ENCODE data around the gene FNBP1. TPM values are rescaled to one million over a fixed set of nuclear protein-coding genes. Genes with fewer than 3 reads are reported as not detected.
"Not testable (repeated sequence)": the region's sequence is repeated elsewhere in the genome, so short reads cannot be mapped to it uniquely, and the experiment has no call there.

FNBP1 gene
- total and polyA plus RNA-seq, 2 of the 13 experiments (the other 11 are each of a cell fraction or from before 2014, with no cell fraction given) = 5.4 to 19.5 TPM

DNA sequence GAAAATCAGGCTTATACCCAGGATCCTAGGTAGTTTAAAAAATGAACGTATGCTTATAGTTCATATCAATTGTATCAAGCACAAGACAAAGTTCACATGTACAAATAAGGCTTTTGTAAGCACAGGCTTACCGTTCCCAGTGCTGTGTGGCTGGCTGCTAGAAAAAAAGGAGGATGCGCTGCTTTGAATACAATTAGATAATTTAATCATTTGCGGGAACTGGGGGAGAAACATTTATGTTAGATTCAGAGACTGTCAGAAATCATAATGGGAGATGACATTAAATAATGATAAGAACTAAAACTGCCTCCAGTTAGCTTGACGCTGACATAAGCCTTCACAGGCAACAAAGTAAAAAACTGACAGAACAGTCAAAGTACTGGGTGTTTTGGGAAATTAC, 93.2 kb downstream of the FNBP1 start (continued):
- TF ChIP-seq, protein P1, sequence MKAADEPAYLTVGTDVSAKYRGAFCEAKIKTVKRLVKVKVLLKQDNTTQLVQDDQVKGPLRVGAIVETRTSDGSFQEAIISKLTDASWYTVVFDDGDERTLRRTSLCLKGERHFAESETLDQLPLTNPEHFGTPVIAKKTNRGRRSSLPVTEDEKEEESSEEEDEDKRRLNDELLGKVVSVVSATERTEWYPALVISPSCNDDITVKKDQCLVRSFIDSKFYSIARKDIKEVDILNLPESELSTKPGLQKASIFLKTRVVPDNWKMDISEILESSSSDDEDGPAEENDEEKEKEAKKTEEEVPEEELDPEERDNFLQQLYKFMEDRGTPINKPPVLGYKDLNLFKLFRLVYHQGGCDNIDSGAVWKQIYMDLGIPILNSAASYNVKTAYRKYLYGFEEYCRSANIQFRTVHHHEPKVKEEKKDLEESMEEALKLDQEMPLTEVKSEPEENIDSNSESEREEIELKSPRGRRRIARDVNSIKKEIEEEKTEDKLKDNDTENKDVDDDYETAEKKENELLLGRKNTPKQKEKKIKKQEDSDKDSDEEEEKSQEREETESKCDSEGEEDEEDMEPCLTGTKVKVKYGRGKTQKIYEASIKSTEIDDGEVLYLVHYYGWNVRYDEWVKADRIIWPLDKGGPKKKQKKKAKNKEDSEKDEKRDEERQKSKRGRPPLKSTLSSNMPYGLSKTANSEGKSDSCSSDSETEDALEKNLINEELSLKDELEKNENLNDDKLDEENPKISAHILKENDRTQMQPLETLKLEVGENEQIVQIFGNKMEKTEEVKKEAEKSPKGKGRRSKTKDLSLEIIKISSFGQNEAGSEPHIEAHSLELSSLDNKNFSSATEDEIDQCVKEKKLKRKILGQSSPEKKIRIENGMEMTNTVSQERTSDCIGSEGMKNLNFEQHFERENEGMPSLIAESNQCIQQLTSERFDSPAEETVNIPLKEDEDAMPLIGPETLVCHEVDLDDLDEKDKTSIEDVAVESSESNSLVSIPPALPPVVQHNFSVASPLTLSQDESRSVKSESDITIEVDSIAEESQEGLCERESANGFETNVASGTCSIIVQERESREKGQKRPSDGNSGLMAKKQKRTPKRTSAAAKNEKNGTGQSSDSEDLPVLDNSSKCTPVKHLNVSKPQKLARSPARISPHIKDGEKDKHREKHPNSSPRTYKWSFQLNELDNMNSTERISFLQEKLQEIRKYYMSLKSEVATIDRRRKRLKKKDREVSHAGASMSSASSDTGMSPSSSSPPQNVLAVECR (CRISPR knock-in tag; IDR thresholded peaks at IDR 0.05; ENCODE audit: borderline replicate concordance) = no peak

DNA sequence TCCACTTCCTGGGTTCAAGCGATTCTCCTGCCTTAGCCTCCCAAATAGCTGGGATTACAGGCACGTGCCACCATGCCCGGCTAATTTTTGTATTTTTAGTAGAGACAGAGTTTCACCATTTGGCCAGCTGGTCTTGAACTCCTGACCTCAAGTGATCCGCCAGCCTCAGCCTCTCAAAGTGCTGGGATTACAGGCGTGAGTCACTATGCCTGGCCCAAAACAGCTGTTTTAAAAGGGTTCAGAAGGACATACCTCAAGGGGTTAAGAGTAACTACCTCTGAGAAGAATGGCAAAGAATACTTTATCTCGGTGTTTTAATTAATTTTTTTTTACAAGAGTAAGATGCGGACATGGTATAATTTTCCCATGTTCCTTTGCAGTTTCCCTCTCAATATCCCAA, 94.4 kb downstream of the FNBP1 start:
- intact Hi-C loops (cut with micrococcal nuclease; ENCODE audit: unreplicated experiment); FAIRE-seq; H2AFZ ChIP-seq (ENCODE audit: low read length); H3K4me1 ChIP-seq (ENCODE audit: insufficient read depth, low read length); H3K4me3 ChIP-seq (replicated peaks in 1 of 3; ENCODE audit: insufficient read depth in 1 of 3, low read depth in 2 of 3, low read length in 3 of 3); POLR2A ChIA-PET; ATAC-seq; H3K9me3 ChIP-seq (ENCODE audit: low read length); in situ Hi-C loops (cut with HindIII; ENCODE audit: extremely low pct_ligation_motif_present, low pct_unique_long_range_greater_than_20kb); H4K20me1 ChIP-seq (ENCODE audit: insufficient read depth, low read length); H3K4me2 ChIP-seq (ENCODE audit: low read depth, low read length); CTCF ChIA-PET (ENCODE audit: low intra/inter-chr PET ratio, low total read pairs); H3K36me3 ChIP-seq (replicated peaks in 1 of 2; ENCODE audit: control insufficient read depth in 1 of 2, insufficient read depth in 2 of 2, low read length in 2 of 2); H3K27me3 ChIP-seq (ENCODE audit: control insufficient read depth in 1 of 2, insufficient read depth in 2 of 2, low read length in 2 of 2); DNase-seq (ENCODE audit: low spot score); H3K9ac ChIP-seq (ENCODE audit: insufficient read depth, low read depth, low read length); H3K79me2 ChIP-seq (ENCODE audit: insufficient read depth, low read length); BruUV-seq (replicated peaks); H3K27ac ChIP-seq (ENCODE audit: extremely low read length, insufficient read depth, low read length): not testable (repeated sequence)
- WGBS (ENCODE audit: low lambda C conversion rate) = 84% methylated on average over 7 of the region's 7 CpGs
